HL-60 (cell line): ENCODE measurements around the gene ALOX12.
"Not testable (repeated sequence)": the region's sequence is repeated elsewhere in the genome, so short reads cannot be mapped to it uniquely, and the experiment has no call there.

Experiments used
- DNase-seq, 2 experiments: peaks; one replicate each; pipeline ENCODE4 v3.0.0-alpha.2; 2010 to 2020; ENCODE audit warnings: low read depth in 1 of 2, low spot score in 1 of 2
- H3K27ac ChIP-seq: fragments of 250-450 bp; sonication (Bioruptor Pico); replicated peaks from 2 replicates; pipeline ENCODE4 v1.5.1; 2020; ENCODE audit warnings: mild to moderate bottlenecking, moderate library complexity
- H3K27me3 ChIP-seq: fragments of 250-450 bp; sonication (Bioruptor Pico); 2 replicates; pipeline ENCODE4 v1.5.1; 2021; ENCODE audit warnings: mild to moderate bottlenecking, moderate library complexity; ENCODE audit not compliant: insufficient read depth, poor library complexity, severe bottlenecking
- H3K4me3 ChIP-seq: replicated peaks from 2 replicates; pipeline ENCODE4 v1.5.1; 2011; ENCODE audit warnings: mild to moderate bottlenecking, control low read depth, low read length; ENCODE audit not compliant: insufficient read depth
- CTCF ChIP-seq: IDR thresholded peaks from one replicate; pipeline ENCODE4 v1.5.1; 2011; ENCODE audit warnings: low read length, control low read depth, inconsistent platforms; ENCODE audit not compliant: insufficient read depth
- GABPA ChIP-seq: IDR thresholded peaks from 2 replicates; pipeline ENCODE4 v1.6.1; 2012; ENCODE audit warnings: low read depth
- POLR2AphosphoS5 ChIP-seq: IDR thresholded peaks from 2 replicates; pipeline ENCODE4 v1.6.1; 2012; ENCODE audit warnings: low read depth
- SPI1 ChIP-seq: IDR thresholded peaks from 2 replicates; pipeline ENCODE4 v1.6.1; 2012; ENCODE audit warnings: low read depth, mild to moderate bottlenecking, borderline replicate concordance
- TF ChIP-seq, protein P1 (sequence below): IDR thresholded peaks from 2 replicates; pipeline ENCODE4 v1.6.1; 2012; ENCODE audit warnings: low read depth; ENCODE audit not compliant: insufficient replicate concordance

Gene ALOX12

DNA sequence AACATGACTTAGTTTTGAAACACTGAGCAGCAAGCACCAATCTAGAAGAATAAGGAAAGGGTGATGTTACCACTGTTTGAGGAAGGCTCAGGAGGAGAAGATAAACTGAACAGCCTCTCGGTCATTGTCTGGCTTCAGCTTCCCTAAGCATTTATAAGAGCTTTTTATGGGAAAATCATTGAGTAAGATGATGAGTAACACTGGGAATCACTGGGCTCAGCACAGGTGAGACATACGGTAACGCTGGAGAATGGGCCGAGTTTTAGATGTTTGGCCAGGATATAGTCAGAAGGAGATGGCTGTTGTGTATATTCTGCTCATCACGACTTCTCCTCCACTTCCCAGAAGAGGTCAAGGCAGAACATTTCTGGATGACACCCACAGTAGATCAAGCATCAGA lies 42.2 kb upstream of the ALOX12 start:
- no peak overlapping the region for H3K4me3 ChIP-seq
- H3K27me3 ChIP-seq: no peaks in the 10 kb centered on the region
- DNase-seq: no peak
- TF ChIP-seq POLR2AphosphoS5 (no peak), CTCF (no peak)
- H3K27ac ChIP-seq: no peak overlapping the region

DNA sequence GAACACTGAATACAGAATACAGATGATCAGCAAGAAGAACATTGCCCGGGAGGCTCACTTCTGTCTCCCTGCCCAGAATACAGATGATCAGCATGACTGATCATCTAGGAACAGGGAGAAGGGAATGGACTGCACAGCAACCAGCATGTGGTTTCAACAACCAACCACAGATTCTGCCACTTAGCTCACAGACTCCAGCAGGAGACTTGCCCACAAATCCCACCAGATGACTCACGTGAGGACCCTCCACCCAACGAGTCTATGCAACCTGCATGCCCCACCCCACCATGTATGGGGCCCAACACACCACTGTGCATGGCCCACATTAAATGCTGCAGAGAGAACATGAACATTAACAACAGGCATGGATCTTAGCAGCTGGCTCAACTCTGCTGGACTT lies 36.1 kb upstream of the ALOX12 start:
- no peak overlapping the region for H3K4me3 ChIP-seq
- H3K27me3 ChIP-seq: no peaks in the 10 kb centered on the region
- DNase-seq: no peak
- no peak overlapping the region for H3K27ac ChIP-seq
- TF ChIP-seq SPI1 (no peak), CTCF (no peak), POLR2AphosphoS5 (no peak), GABPA (no peak)
- TF ChIP-seq, protein P1, sequence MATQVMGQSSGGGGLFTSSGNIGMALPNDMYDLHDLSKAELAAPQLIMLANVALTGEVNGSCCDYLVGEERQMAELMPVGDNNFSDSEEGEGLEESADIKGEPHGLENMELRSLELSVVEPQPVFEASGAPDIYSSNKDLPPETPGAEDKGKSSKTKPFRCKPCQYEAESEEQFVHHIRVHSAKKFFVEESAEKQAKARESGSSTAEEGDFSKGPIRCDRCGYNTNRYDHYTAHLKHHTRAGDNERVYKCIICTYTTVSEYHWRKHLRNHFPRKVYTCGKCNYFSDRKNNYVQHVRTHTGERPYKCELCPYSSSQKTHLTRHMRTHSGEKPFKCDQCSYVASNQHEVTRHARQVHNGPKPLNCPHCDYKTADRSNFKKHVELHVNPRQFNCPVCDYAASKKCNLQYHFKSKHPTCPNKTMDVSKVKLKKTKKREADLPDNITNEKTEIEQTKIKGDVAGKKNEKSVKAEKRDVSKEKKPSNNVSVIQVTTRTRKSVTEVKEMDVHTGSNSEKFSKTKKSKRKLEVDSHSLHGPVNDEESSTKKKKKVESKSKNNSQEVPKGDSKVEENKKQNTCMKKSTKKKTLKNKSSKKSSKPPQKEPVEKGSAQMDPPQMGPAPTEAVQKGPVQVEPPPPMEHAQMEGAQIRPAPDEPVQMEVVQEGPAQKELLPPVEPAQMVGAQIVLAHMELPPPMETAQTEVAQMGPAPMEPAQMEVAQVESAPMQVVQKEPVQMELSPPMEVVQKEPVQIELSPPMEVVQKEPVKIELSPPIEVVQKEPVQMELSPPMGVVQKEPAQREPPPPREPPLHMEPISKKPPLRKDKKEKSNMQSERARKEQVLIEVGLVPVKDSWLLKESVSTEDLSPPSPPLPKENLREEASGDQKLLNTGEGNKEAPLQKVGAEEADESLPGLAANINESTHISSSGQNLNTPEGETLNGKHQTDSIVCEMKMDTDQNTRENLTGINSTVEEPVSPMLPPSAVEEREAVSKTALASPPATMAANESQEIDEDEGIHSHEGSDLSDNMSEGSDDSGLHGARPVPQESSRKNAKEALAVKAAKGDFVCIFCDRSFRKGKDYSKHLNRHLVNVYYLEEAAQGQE: no peak

DNA sequence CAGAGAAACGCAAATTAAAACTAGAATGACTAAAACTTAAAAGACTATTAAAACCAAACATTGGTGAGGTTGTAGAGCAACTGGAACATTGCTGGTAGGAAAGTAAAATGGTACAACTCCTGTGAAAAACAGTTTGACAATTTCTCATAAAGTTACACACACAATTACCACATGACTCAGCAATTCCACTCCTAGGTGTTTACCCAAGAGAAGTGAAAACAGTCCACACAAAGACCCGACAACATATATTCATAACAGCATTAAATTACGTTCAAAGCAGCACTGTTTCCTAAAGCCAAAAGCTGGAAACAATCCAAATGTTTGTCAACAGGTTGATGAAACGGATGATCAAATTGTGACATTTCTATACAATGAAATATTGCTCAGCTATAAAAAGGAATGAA lies 26.5 kb upstream of the ALOX12 start:
- no peaks in the 10 kb centered on the region for H3K27me3 ChIP-seq
- DNase-seq: no peak
- no peak overlapping the region for H3K27ac ChIP-seq
- TF ChIP-seq SPI1 (no peak), GABPA (no peak), CTCF (no peak)
- no peak overlapping the region for H3K4me3 ChIP-seq

DNA sequence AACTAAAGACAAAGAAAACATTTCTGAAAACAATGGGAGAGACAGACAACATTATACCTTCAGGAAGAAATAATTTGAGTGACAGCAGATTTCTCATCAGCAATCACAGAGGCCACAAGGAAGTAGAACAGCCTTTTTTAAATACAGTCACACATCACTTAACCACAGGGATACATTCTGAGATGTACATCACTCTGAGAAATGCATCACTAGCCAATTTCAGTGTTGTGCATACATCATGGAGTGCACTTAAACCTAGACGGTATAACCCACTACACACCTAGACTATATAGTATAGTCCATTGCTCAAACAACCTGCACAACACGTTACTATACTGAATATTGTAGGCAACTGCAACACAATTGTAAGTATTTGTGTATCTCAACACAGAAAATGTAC lies 24.9 kb upstream of the ALOX12 start:
- no peak overlapping the region for H3K4me3 ChIP-seq
- DNase-seq: no peak
- H3K27ac ChIP-seq: no peak overlapping the region
- no peak for TF ChIP-seq SPI1
- TF ChIP-seq POLR2AphosphoS5: no peak
- TF ChIP-seq CTCF: no peak
- TF ChIP-seq, protein P1: no peak
- no peak for TF ChIP-seq GABPA
- no peaks in the 10 kb centered on the region for H3K27me3 ChIP-seq

DNA sequence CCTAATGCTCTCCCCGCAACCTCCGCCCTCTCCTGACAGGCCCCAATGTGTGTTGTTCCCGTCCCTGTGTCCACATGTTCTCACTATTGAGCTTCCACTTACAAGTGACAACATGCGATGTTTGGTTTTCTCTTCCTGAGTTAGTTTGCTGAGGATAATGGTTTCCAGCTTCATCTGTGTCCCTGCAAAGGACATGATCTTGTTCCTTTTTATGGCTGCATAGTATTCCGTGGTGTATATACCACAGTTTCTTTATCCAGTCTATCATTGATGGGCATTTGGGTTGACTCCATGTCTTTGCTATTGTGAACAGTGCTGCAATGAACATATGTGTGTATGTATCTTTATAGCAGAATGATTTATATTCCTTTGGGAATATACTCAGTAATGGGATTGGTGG lies 16.4 kb upstream of the ALOX12 start:
- not testable (repeated sequence) for H3K27me3 ChIP-seq

More for the DNA sequence above, 16.4 kb upstream of the ALOX12 start:
- not testable (repeated sequence) for H3K4me3 ChIP-seq, DNase-seq, H3K27ac ChIP-seq
